Fibroblast of the aortic adventitia (primary cell): ENCODE results near the gene SCNN1A. TPM values are rescaled to one million over a fixed set of nuclear protein-coding genes. Genes with fewer than 3 reads are reported as not detected.

ENCODE experiments used
- DNase-seq: peaks from one replicate; pipeline ENCODE4 v3.0.0-alpha.2; 2010; ENCODE audit warnings: low read depth
- H3K4me3 ChIP-seq: 2 replicates; pipeline ENCODE4 v1.5.1; 2011; ENCODE audit warnings: low read depth, mild to moderate bottlenecking, control low read depth, low read length, moderate library complexity
- total RNA-seq: library from RNA; depleted of rRNA; stranded (reverse); fragments of >200 nt; gene quantifications from 2 replicates; pipeline ENCODE4 v1.2.3, GENCODE V29; 2012; ENCODE audit warnings: low replicate concordance
- TF ChIP-seq, protein P1 (sequence below): IDR thresholded peaks from 2 replicates; pipeline ENCODE4 v1.5.1; 2011; ENCODE audit warnings: mild to moderate bottlenecking, low read length, control low read depth, inconsistent platforms; ENCODE audit not compliant: insufficient read depth

SCNN1A gene
- total RNA-seq, 1 donor: under 0.01 TPM

DNA sequence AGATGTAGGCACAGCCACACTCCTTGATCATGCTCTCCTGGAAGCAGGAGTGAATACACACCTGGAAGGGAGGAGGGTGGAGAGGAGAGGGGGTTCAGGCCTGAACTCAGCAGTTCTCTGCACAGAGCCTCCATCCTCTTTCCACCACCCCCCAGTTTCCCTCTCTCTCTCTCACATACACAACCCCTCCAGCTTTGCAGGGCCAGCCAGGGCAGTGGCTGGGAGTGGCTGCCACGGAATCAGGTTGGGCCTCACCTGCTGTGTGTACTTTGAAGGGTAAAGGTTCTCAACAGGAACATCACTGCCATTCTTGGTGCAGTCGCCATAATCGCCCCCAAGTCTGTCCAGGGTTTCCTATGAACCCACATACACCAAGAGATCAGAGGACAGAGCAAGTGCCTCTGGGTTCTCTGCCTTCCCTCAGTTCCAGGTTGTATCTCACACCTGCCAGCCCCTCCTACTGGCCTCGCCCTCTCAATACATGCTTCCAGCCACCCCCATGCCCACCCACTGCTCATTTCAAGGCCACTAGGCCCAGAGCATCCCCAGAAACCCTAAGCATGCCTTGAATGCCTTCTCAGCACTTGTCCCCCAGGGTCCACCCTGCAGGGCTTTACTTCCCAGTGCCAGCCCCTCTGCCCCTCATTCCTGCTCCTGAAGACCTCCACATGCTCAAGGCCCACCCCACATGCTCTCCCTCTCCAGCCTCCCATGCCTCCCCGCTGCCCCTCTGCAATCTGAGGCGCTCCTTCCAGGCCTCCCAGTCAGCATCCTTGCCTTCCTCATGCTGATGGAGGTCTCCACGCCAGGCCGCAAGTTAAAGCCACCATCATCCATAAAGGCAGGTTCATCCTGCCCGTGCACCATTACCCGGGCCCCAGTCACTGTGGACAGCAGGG, 20.6 kb downstream of the SCNN1A start:
- TF ChIP-seq, protein P1, sequence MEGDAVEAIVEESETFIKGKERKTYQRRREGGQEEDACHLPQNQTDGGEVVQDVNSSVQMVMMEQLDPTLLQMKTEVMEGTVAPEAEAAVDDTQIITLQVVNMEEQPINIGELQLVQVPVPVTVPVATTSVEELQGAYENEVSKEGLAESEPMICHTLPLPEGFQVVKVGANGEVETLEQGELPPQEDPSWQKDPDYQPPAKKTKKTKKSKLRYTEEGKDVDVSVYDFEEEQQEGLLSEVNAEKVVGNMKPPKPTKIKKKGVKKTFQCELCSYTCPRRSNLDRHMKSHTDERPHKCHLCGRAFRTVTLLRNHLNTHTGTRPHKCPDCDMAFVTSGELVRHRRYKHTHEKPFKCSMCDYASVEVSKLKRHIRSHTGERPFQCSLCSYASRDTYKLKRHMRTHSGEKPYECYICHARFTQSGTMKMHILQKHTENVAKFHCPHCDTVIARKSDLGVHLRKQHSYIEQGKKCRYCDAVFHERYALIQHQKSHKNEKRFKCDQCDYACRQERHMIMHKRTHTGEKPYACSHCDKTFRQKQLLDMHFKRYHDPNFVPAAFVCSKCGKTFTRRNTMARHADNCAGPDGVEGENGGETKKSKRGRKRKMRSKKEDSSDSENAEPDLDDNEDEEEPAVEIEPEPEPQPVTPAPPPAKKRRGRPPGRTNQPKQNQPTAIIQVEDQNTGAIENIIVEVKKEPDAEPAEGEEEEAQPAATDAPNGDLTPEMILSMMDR: no peak
- H3K4me3 ChIP-seq: no peak overlapping the region
- DNase-seq: no peak

DNA sequence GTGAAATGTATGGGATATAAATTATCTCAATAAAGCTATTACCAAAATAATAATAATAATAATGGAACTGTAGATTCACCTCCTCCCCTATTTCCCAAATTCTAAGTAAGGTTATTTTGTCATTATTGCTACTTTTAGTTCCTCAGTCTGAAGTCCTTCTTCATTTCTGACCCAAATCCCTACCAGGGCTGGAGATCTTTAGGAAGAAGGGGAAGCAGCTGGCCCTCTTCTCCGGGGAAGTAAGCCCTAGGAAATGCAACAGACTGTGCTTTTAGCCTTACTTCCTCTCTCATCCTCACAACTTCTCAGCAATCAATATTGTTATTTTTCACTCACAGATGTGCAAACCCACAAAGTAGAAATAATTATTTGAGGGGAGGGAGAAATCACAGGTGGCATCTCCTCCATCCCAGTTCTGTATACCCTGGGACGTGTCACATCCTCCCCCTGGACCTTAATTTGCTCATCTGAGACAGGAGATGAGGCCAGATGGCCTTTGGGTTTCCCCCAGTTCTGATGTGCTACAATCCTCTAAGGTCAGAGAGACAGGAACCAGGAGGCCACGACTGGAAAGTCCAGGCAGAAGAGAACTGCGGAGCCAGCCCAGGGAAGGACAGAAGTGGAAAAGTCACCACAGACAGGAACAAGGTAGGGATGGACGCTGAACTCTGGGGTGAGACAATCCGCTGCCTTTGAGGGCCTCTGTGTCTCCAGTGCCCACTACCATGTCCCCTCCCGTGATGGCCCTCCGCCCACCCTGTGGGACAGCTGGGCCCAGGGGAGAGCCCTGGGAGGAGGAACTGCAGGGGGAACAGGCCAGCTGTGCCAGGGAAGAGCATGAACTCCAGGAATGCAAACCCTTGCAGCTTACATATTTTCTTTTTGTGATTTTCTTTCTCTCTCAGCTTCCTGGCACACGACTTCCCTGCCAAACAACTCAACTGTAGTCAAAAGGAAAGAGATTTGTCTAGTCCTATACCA, 22.9 kb downstream of the SCNN1A start:
- no peak overlapping the region for H3K4me3 ChIP-seq
- TF ChIP-seq, protein P1: no peak
- DNase-seq: no peak

DNA sequence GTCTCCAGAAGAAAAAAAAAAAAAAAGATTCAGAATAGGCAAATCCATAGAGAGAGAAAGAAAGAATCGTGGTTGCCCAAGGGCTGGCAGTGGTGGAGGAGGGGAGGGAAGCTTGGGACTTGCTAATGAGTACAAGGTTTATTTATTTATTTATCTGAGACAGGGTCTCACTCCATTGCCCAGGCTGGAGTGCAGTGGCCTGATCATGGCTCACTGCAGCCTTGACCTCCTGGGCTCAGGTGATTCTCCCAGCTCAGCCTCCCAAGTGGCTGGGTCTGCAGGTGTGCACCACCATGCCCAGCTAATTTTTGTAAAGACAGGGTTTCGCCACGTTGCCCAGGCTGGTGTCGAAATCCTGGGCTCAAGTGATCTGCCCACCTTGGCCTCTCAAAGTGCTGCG, 23.7 kb downstream of the SCNN1A start:
- no peak for DNase-seq
- H3K4me3 ChIP-seq: no peak overlapping the region
- TF ChIP-seq, protein P1: no peak

DNA sequence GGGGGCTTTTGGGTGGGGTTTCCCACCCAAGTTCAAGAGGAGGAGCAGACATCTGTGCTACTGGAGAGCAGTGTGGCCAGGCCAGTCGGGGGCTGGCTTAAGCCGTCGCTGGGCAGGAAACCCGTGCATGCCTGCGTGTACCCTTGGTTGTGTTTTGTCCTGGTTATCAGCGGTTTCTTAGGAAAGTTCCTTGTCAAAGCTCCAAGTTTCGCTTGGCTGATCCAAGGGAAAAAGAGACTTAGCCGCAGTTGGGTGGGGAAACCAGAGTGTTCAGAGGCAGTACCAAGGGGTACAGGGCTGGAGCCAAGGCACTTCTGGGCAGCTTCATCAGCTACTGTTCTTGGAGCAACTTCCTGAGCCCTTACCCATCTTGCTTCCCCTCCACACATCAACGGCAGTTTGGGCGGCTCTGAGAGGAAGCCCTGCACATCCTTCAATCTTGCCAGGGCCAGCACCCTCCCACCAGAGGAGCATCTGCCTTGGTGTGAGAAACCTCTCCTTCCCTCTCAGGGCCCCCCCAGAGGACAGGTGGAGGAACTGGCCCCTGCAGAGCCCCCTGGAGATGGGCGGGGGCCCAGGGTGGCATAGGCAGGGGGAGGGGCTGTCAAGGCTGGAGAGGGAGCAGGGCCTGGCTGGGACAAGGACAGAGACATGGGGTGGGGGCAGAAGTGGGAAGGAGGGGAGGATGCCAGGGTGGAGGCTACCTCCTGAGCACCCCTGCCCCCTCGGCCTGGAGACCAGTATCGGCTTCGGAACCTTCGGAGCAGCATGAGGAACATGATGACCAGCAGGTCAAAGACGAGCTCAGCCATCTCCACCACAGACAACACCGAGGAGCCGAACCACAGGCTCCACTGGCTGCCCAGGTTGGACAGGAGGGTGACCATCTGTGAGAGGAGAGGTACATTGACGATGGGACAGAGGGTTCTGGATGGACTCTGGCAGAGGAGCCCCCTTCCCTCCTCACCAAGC, 27.7 kb downstream of the SCNN1A start:
- TF ChIP-seq, protein P1: no peak
- H3K4me3 ChIP-seq: no peak overlapping the region
- DNase-seq: peak; percentile 97

DNA sequence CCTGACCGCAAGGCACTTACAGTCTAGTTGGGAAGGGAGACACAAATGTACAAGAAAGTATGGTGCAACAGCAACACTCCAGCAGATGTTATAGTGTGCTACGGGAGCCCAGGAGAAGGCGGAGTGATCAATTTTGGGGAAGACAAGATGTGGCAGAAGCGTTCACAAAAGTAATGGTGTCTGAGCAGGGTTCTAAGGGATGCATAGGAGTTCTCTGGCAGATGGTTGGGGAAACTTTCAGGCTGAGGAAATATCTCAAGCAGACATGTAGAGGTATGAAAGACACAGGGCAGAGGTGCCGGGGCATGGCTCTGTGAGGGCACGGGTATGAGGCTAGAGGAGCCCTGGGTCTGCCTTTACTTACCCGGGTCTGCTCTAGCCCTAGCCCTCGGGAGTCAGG, 28.4 kb downstream of the SCNN1A start:
- DNase-seq: no peak
- TF ChIP-seq, protein P1: no peak
- H3K4me3 ChIP-seq: no peak overlapping the region

DNA sequence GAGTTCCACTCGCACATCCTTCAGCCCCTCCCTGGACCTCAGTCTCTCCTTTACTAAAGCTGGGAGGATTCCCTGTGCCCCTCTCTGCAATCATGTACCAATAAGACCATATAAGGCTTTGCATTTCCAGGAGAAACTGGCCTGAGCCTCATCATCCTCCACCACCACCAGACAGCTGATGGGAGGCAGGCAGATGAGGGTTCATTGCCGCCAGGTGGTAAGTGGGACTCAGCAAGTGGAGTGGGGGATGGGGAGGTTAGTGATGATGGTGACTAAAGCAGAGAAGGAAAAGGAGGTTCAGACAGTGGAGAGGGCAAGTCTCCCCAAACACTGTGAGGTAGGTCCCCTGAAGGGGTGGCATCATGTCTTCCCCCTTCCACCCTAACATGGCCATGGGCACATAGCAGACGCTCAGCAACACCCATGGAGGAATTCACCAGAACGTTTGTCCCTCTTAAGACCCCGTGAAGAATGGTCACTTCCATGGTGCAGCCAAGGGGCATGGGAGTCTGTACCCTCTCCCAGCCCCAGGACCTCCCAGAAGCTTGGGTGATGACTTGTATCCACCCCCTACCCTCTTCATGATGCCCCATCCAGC, 29.0 kb downstream of the SCNN1A start:
- TF ChIP-seq, protein P1: no peak
- H3K4me3 ChIP-seq: no peak overlapping the region
- DNase-seq: no peak
